22Rv1 (cell line): ENCODE results near the gene MCM3AP.

Source experiments
- ZFX ChIP-seq: fragments of 450-650 bp; IDR thresholded peaks from 2 replicates; pipeline ENCODE4 v1.6.1; 2017; ENCODE audit warnings: antibody characterized with exemption, borderline replicate concordance
- TF ChIP-seq, protein P1 (sequence below): fragments of 450-650 bp; IDR thresholded peaks from 2 replicates; pipeline ENCODE4 v1.5.1; 2017; ENCODE audit warnings: mild to moderate bottlenecking

DNA sequence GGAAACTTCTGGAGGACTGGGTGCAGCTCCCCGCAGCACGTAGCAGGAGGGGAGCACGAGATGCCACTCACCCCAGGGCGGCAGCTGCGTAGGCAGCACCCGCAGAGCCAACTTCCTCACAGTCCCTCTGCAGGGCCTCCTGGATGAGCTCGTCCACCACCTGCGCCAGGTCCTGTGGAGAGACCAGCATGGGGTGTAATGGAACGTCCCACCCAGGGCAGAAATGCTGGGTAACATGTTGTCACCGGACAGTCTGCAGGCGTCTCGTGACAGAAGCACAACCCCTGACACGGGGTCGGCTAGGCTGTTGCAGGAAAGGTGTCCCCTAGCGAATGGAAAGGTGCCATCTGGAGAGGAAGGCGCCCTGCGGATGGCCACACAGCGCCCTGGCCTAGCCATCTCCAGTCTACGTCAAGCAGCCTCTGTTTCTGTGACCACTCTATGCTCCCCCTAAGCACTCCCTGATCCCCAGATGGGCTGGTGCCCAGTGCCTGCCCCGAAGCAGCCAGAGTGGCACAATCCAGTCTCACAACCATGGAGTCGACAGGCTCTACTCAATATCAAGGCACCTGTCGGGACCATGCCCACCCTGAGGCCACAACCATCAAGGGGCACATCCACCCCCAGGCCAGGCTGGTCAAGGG lies 21.2 kb downstream of the MCM3AP start:
- TF ChIP-seq, protein P1, sequence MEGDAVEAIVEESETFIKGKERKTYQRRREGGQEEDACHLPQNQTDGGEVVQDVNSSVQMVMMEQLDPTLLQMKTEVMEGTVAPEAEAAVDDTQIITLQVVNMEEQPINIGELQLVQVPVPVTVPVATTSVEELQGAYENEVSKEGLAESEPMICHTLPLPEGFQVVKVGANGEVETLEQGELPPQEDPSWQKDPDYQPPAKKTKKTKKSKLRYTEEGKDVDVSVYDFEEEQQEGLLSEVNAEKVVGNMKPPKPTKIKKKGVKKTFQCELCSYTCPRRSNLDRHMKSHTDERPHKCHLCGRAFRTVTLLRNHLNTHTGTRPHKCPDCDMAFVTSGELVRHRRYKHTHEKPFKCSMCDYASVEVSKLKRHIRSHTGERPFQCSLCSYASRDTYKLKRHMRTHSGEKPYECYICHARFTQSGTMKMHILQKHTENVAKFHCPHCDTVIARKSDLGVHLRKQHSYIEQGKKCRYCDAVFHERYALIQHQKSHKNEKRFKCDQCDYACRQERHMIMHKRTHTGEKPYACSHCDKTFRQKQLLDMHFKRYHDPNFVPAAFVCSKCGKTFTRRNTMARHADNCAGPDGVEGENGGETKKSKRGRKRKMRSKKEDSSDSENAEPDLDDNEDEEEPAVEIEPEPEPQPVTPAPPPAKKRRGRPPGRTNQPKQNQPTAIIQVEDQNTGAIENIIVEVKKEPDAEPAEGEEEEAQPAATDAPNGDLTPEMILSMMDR: no peak
- TF ChIP-seq ZFX: no peak
